Fibroblast of villous mesenchyme (primary cell): ENCODE results near the gene GRB10. TPM values are rescaled to one million over a fixed set of nuclear protein-coding genes. Genes with fewer than 3 reads are reported as not detected.

Experiments
- DNase-seq: peaks from one replicate; pipeline ENCODE4 v3.0.0-alpha.2; 2010; ENCODE audit warnings: low read depth
- H3K4me3 ChIP-seq: 2 replicates; pipeline ENCODE4 v1.5.1; 2011; ENCODE audit warnings: low read depth, mild to moderate bottlenecking, low read length
- CTCF ChIP-seq: IDR thresholded peaks from 2 replicates; pipeline ENCODE4 v1.5.1; 2012; ENCODE audit warnings: low read depth, mild to moderate bottlenecking, low read length; ENCODE audit not compliant: insufficient read depth
- total RNA-seq: library from RNA; depleted of rRNA; stranded (reverse); fragments of >200 nt; gene quantifications from 2 replicates; pipeline ENCODE4 v1.2.3, GENCODE V29; 2012

GRB10 gene
- total RNA-seq, 1 donor: 23.3 TPM

DNA sequence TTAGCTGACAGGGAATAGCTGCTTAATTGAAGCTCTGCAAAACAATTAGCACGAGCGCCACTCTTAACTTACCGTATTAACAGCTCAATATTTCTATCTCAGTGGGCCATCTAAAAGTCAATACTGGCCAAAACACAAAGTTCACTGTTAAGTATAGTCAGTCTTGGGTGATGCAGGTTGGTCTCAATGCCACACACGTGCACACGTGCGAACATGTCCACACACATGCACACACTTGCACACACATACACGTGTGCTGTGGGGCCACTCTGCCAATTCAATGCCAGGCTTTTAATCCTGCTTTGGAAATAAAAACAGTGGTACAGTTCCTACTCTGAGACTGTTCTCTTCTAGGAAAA, 105.1 kb downstream of the GRB10 start:
- no peak for TF ChIP-seq CTCF
- no peak for DNase-seq
- H3K4me3 ChIP-seq: no peak overlapping the region

DNA sequence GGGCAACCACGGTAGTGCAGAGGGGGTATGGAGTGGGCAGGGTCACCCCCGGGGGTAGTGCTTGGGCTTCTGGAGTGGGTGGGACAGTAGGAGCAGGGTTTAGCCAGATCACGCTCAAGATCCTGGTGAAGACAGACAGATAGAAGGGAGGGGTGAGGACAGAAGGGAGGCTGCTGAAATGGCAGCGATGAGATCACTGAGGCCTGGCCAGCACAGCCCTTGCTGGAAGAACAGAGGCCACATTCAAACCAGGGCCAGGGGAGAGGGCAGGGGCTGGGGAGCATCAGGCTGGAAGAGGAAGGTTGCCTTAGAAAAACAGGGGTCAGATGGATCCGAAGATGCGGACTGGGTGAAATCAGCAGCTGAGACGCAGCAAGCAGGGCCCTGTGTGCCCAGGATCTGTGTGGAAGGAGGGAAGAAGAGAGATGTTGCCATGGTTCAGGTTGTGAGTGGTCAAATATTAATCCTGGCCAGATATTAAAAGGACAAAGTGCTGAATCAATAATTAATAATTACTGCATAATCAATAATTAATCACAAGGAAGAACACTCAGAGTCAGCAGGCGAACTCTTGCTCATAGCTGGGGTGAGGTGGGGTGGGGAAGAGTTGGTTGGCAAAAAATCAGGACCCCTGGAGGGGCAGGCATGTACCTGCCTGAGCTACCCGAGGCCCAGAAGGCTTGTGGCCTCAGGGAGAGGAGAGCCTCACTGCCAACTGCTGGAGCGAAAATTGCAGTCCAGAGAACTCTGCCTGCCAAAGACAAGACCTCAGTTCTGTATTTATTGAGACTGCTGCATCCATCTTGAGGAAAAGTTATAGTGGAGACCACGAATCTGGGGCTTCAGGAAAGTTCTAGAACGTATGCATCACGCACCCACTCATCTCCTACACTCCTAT, 105.7 kb downstream of the GRB10 start:
- no peak for TF ChIP-seq CTCF
- no peak overlapping the region for H3K4me3 ChIP-seq
- no peak for DNase-seq

GRCh38 chr7:50676079-50676478, 106.6 kb downstream of the GRB10 start:
- H3K4me3 ChIP-seq: no peak overlapping the region
- TF ChIP-seq CTCF: no peak
- DNase-seq: no peak

- TF ChIP-seq CTCF: no peak
- DNase-seq: no peak
Measured at GRCh38 chr7:50674896-50675835, 107.5 kb downstream of the GRB10 start.

DNA sequence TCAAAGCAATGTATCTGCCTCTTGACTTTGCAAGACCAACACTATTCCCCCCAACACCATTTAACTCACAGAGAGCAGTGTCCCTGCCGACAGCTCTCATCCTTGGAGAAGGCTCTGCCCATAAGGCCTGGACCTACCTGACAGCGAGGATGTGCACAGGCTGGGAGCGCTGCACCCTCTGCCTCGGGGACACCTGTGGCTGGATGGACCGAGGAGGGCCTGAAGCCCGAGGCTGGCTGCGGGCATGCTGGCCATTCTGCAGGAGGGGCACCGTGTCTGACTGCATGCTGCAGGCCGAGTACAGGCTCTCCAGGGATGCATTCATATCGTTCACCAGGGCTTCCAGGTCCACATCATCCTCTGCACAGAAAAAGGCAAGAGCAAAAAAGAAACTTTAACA, 108.4 kb downstream of the GRB10 start:
- H3K4me3 ChIP-seq: no peak overlapping the region
- no peak for DNase-seq
- TF ChIP-seq CTCF: no peak

More at GRCh38 chr7:50674896-50675835, 107.5 kb downstream of the GRB10 start:
- H3K4me3 ChIP-seq: no peak overlapping the region

GRCh38 chr7:50673096-50673495, 109.6 kb downstream of the GRB10 start:
- DNase-seq: no peak
- H3K4me3 ChIP-seq: no peak overlapping the region
- no peak for TF ChIP-seq CTCF
